Colon (tissue), 2 donors: ENCODE measurements around the gene ELF5.

Experiments
- FAIRE-seq: peaks from 2 replicates; lab custom pipeline; 2012; peaks lifted over from hg19 to GRCh38; lab: Jason Lieb, UNC
- donor health status: control.
- donor health status: control.

ELF5 gene

GRCh38 chr11:34513682-34514449 is at the start of gene ELF5:
Gene ELF5 (minus strand): TSS chr11:34513794. CDS start chr11:34505749, 8,045 bp downstream.
- FAIRE-seq, result no peak

GRCh38 chr11:34562976-34563375 is 49.4 kb upstream of the ELF5 start:
- no peak for FAIRE-seq

GRCh38 chr11:34560511-34560910 is 46.9 kb upstream of the ELF5 start:
- FAIRE-seq, result no peak

GRCh38 chr11:34558673-34559072 is 45.1 kb upstream of the ELF5 start:
- FAIRE-seq, result no peak

GRCh38 chr11:34558211-34558610 is 44.6 kb upstream of the ELF5 start:
- no peak for FAIRE-seq

- no peak for FAIRE-seq
Measured at GRCh38 chr11:34552270-34552669, 38.7 kb upstream of the ELF5 start.

- no peak for FAIRE-seq
Measured at GRCh38 chr11:34549271-34549670, 35.7 kb upstream of the ELF5 start.

- FAIRE-seq, result no peak
Measured at GRCh38 chr11:34548278-34548677, 34.7 kb upstream of the ELF5 start.

GRCh38 chr11:34546511-34547209 is 33.1 kb upstream of the ELF5 start:
- no peak for FAIRE-seq

- no peak for FAIRE-seq
Measured at GRCh38 chr11:34542089-34542488, 28.5 kb upstream of the ELF5 start.

GRCh38 chr11:34540870-34541269 is 27.3 kb upstream of the ELF5 start:
- FAIRE-seq, result no peak

GRCh38 chr11:34537636-34538035 is 24.0 kb upstream of the ELF5 start:
- FAIRE-seq, result no peak

- FAIRE-seq, result no peak
Measured at GRCh38 chr11:34536056-34536455, 22.5 kb upstream of the ELF5 start.

- FAIRE-seq, result no peak
Measured at GRCh38 chr11:34534826-34535225, 21.2 kb upstream of the ELF5 start.

GRCh38 chr11:34531663-34532062 is 18.1 kb upstream of the ELF5 start:
- no peak for FAIRE-seq

- no peak for FAIRE-seq
Measured at GRCh38 chr11:34530545-34531234, 17.1 kb upstream of the ELF5 start.

GRCh38 chr11:34529643-34530042 is 16.0 kb upstream of the ELF5 start:
- no peak for FAIRE-seq

GRCh38 chr11:34528072-34528471 is 14.5 kb upstream of the ELF5 start:
- no peak for FAIRE-seq

GRCh38 chr11:34525888-34526657 is 12.5 kb upstream of the ELF5 start:
- FAIRE-seq, result no peak

GRCh38 chr11:34525098-34525497 is 11.5 kb upstream of the ELF5 start:
- FAIRE-seq, result no peak

GRCh38 chr11:34524696-34525095 is 11.1 kb upstream of the ELF5 start:
- no peak for FAIRE-seq

GRCh38 chr11:34523053-34523452 is 9.5 kb upstream of the ELF5 start:
- no peak for FAIRE-seq
